ENCODE data around the gene PTPRH.
A peak's percentile ranks its signal among the peaks of the same experiment; 100 is the strongest.

The PTPRH gene

GRCh38 chr19:55179606-55180484 lies 29.5 kb downstream of the PTPRH start, which contains the start of gene SYT5:
Gene SYT5, minus strand, starts transcription at chr19:55180289. Its CDS starts 1,248 bp downstream, at chr19:55179041.
- H3K4me3 ChIP-seq (ENCODE audit: low read depth, low read length), result peak within 1 kb of the TSS; percentile 48
- no peak within 1 kb of the TSS for H2AK5ac ChIP-seq (ENCODE audit: low read length)
- H4K91ac ChIP-seq (ENCODE audit: low read depth, low read length), result no peak within 1 kb of the TSS
- no peaks in the 10 kb centered on the region for H3K79me2 ChIP-seq (ENCODE audit: control insufficient read depth, insufficient read depth, low read length, poor library complexity)
- no peak within 1 kb of the TSS for H3K14ac ChIP-seq (ENCODE audit: low read length)
- H3K27me3 ChIP-seq (ENCODE audit: insufficient read depth, low read length), result peaks cover 14% of the 10 kb centered on the region
- H3K36me3 ChIP-seq (ENCODE audit: control insufficient read depth in 1 of 2, insufficient read depth in 2 of 2, low read length in 2 of 2), result no peaks in the 10 kb centered on the region
- no peak within 1 kb of the TSS for H2BK120ac ChIP-seq (ENCODE audit: insufficient read depth, low read length, poor library complexity)
- no peak within 1 kb of the TSS for H3K9ac ChIP-seq (ENCODE audit: low read length)
- H3K4ac ChIP-seq (ENCODE audit: low read depth, low read length), result no peak within 1 kb of the TSS
- H3K79me1 ChIP-seq (ENCODE audit: low read length), result no peaks in the 10 kb centered on the region
- peaks cover 0 to 10% of the 10 kb centered on the region in 2 experiments for H3K4me1 ChIP-seq (ENCODE audit: control insufficient read depth in 1 of 2, insufficient read depth in 2 of 2, low read length in 2 of 2)
- no peak within 1 kb of the TSS for H4K8ac ChIP-seq (ENCODE audit: low read depth, low read length)
- H2AFZ ChIP-seq (ENCODE audit: insufficient read depth, low read length, poor library complexity), result no peak within 1 kb of the TSS
- WGBS (ENCODE audit: extremely low coverage, insufficient coverage, insufficient read length), result no CpG with 5 or more reads among the region's 68 CpGs
- no peak within 1 kb of the TSS for H4K12ac ChIP-seq (ENCODE audit: low read depth, low read length)
- peak within 1 kb of the TSS; percentile 53 for H3K4me2 ChIP-seq (ENCODE audit: low read length)
- H2BK5ac ChIP-seq (ENCODE audit: low read depth, low read length, poor library complexity), result no peak within 1 kb of the TSS
- no peak within 1 kb of the TSS for H3K27ac ChIP-seq (ENCODE audit: low read depth, low read length)
- H3K18ac ChIP-seq (ENCODE audit: low read length), result no peak within 1 kb of the TSS
- H3K9me3 ChIP-seq (ENCODE audit: insufficient read depth, low read depth, low read length), result peaks cover 14% of the 10 kb centered on the region
- no peak within 1 kb of the TSS for H2BK12ac ChIP-seq (ENCODE audit: low read length)
- DNase-seq, result peak in 1 of 2 donors; percentile 52
- H3K23ac ChIP-seq (ENCODE audit: low read length), result no peak within 1 kb of the TSS

GRCh38 chr19:55178781-55179599 lies 30.3 kb downstream of the PTPRH start:
- H3K4me1 ChIP-seq (ENCODE audit: control insufficient read depth in 1 of 2, insufficient read depth in 2 of 2, low read length in 2 of 2), result peaks cover 0 to 10% of the 10 kb centered on the region in 2 experiments
- no peak overlapping the region for H2AK5ac ChIP-seq (ENCODE audit: low read length)
- no peak overlapping the region for H2AFZ ChIP-seq (ENCODE audit: insufficient read depth, low read length, poor library complexity)
- H4K91ac ChIP-seq (ENCODE audit: low read depth, low read length), result no peak overlapping the region
- H3K4me2 ChIP-seq (ENCODE audit: low read length), result peak overlapping the region; percentile 53
- peaks cover 16% of the 10 kb centered on the region for H3K27me3 ChIP-seq (ENCODE audit: insufficient read depth, low read length)
- no peak overlapping the region for H3K9ac ChIP-seq (ENCODE audit: low read length)
- no peak overlapping the region for H3K23ac ChIP-seq (ENCODE audit: low read length)
- no peak overlapping the region for H2BK120ac ChIP-seq (ENCODE audit: insufficient read depth, low read length, poor library complexity)
- H3K36me3 ChIP-seq (ENCODE audit: control insufficient read depth in 1 of 2, insufficient read depth in 2 of 2, low read length in 2 of 2), result no peaks in the 10 kb centered on the region
- H3K4ac ChIP-seq (ENCODE audit: low read depth, low read length), result no peak overlapping the region
- H3K79me1 ChIP-seq (ENCODE audit: low read length), result no peaks in the 10 kb centered on the region
- H2BK5ac ChIP-seq (ENCODE audit: low read depth, low read length, poor library complexity), result no peak overlapping the region
- H3K18ac ChIP-seq (ENCODE audit: low read length), result no peak overlapping the region
- no peak overlapping the region for H4K8ac ChIP-seq (ENCODE audit: low read depth, low read length)
- no peak overlapping the region for H3K27ac ChIP-seq (ENCODE audit: low read depth, low read length)
- no peak overlapping the region for H2BK12ac ChIP-seq (ENCODE audit: low read length)
- H4K12ac ChIP-seq (ENCODE audit: low read depth, low read length), result no peak overlapping the region
- H3K14ac ChIP-seq (ENCODE audit: low read length), result no peak overlapping the region
- WGBS (ENCODE audit: extremely low coverage, insufficient coverage, insufficient read length), result no CpG with 5 or more reads among the region's 61 CpGs
- DNase-seq, result peak in 1 of 2 donors; percentile 54
- no peaks in the 10 kb centered on the region for H3K79me2 ChIP-seq (ENCODE audit: control insufficient read depth, insufficient read depth, low read length, poor library complexity)
- H3K4me3 ChIP-seq (ENCODE audit: low read depth, low read length), result peak overlapping the region; percentile 48
- peaks cover 19% of the 10 kb centered on the region for H3K9me3 ChIP-seq (ENCODE audit: insufficient read depth, low read depth, low read length)

GRCh38 chr19:55176076-55176475 lies 33.2 kb downstream of the PTPRH start:
- no peak overlapping the region for H3K23ac ChIP-seq (ENCODE audit: low read length)
- H3K27me3 ChIP-seq (ENCODE audit: insufficient read depth, low read length), result peaks cover 33% of the 10 kb centered on the region
- H3K9ac ChIP-seq (ENCODE audit: low read length), result no peak overlapping the region
- no peaks in the 10 kb centered on the region for H3K36me3 ChIP-seq (ENCODE audit: control insufficient read depth in 1 of 2, insufficient read depth in 2 of 2, low read length in 2 of 2)
- H3K27ac ChIP-seq (ENCODE audit: low read depth, low read length), result no peak overlapping the region
- peaks cover 26% of the 10 kb centered on the region for H3K9me3 ChIP-seq (ENCODE audit: insufficient read depth, low read depth, low read length)
- DNase-seq, result no peak
- H2BK5ac ChIP-seq (ENCODE audit: low read depth, low read length, poor library complexity), result no peak overlapping the region
- H3K4me2 ChIP-seq (ENCODE audit: low read length), result no peak overlapping the region
- H3K18ac ChIP-seq (ENCODE audit: low read length), result no peak overlapping the region
- H3K4ac ChIP-seq (ENCODE audit: low read depth, low read length), result no peak overlapping the region
- H2BK12ac ChIP-seq (ENCODE audit: low read length), result no peak overlapping the region
- H3K4me1 ChIP-seq (ENCODE audit: control insufficient read depth in 1 of 2, insufficient read depth in 2 of 2, low read length in 2 of 2), result peaks cover 0 to 17% of the 10 kb centered on the region in 2 experiments
- H2AFZ ChIP-seq (ENCODE audit: insufficient read depth, low read length, poor library complexity), result no peak overlapping the region
- no CpG with 5 or more reads among the region's 2 CpGs for WGBS (ENCODE audit: extremely low coverage, insufficient coverage, insufficient read length)
- H4K91ac ChIP-seq (ENCODE audit: low read depth, low read length), result no peak overlapping the region
- H2AK5ac ChIP-seq (ENCODE audit: low read length), result no peak overlapping the region
- no peak overlapping the region for H3K14ac ChIP-seq (ENCODE audit: low read length)
- no peak overlapping the region for H3K4me3 ChIP-seq (ENCODE audit: low read depth, low read length)
- H2BK120ac ChIP-seq (ENCODE audit: insufficient read depth, low read length, poor library complexity), result no peak overlapping the region
- H4K12ac ChIP-seq (ENCODE audit: low read depth, low read length), result no peak overlapping the region
- H3K79me2 ChIP-seq (ENCODE audit: control insufficient read depth, insufficient read depth, low read length, poor library complexity), result no peaks in the 10 kb centered on the region
- no peak overlapping the region for H4K8ac ChIP-seq (ENCODE audit: low read depth, low read length)
- H3K79me1 ChIP-seq (ENCODE audit: low read length), result no peaks in the 10 kb centered on the region

- H2AFZ ChIP-seq (ENCODE audit: insufficient read depth, low read length, poor library complexity), result no peak overlapping the region
- no peak overlapping the region for H2AK5ac ChIP-seq (ENCODE audit: low read length)
- no peak overlapping the region for H4K12ac ChIP-seq (ENCODE audit: low read depth, low read length)
- no peak overlapping the region for H3K14ac ChIP-seq (ENCODE audit: low read length)
- no peak overlapping the region for H3K4ac ChIP-seq (ENCODE audit: low read depth, low read length)
- H3K4me2 ChIP-seq (ENCODE audit: low read length), result no peak overlapping the region
- no peak overlapping the region for H3K27ac ChIP-seq (ENCODE audit: low read depth, low read length)
- no peak overlapping the region for H2BK120ac ChIP-seq (ENCODE audit: insufficient read depth, low read length, poor library complexity)
- H4K91ac ChIP-seq (ENCODE audit: low read depth, low read length), result no peak overlapping the region
- peaks cover 28% of the 10 kb centered on the region for H3K27me3 ChIP-seq (ENCODE audit: insufficient read depth, low read length)
- H3K79me1 ChIP-seq (ENCODE audit: low read length), result no peaks in the 10 kb centered on the region
- H3K18ac ChIP-seq (ENCODE audit: low read length), result no peak overlapping the region
- H3K23ac ChIP-seq (ENCODE audit: low read length), result no peak overlapping the region
- no peak overlapping the region for H2BK12ac ChIP-seq (ENCODE audit: low read length)
- no peak overlapping the region for H3K9ac ChIP-seq (ENCODE audit: low read length)
- no peak for DNase-seq
- H4K8ac ChIP-seq (ENCODE audit: low read depth, low read length), result no peak overlapping the region
- peaks cover 0 to 17% of the 10 kb centered on the region in 2 experiments for H3K4me1 ChIP-seq (ENCODE audit: control insufficient read depth in 1 of 2, insufficient read depth in 2 of 2, low read length in 2 of 2)
- no peak overlapping the region for H2BK5ac ChIP-seq (ENCODE audit: low read depth, low read length, poor library complexity)
- H3K79me2 ChIP-seq (ENCODE audit: control insufficient read depth, insufficient read depth, low read length, poor library complexity), result no peaks in the 10 kb centered on the region
- no CpG with 5 or more reads among the region's 43 CpGs for WGBS (ENCODE audit: extremely low coverage, insufficient coverage, insufficient read length)
- peaks cover 24% of the 10 kb centered on the region for H3K9me3 ChIP-seq (ENCODE audit: insufficient read depth, low read depth, low read length)
- no peaks in the 10 kb centered on the region for H3K36me3 ChIP-seq (ENCODE audit: control insufficient read depth in 1 of 2, insufficient read depth in 2 of 2, low read length in 2 of 2)
- no peak overlapping the region for H3K4me3 ChIP-seq (ENCODE audit: low read depth, low read length)
Measured at GRCh38 chr19:55175117-55175867, 34.0 kb downstream of the PTPRH start.

Data from trophoblast cell (in vitro differentiated cells and primary cell).